Progenitor cell of endocrine pancreas (in vitro differentiated cells): ENCODE results near the gene SELE. TPM values are rescaled to one million over a fixed set of nuclear protein-coding genes. Genes with fewer than 3 reads are reported as not detected.
"Not testable (repeated sequence)": the region's sequence is repeated elsewhere in the genome, so short reads cannot be mapped to it uniquely, and the experiment has no call there.

Experiments
- DNase-seq: peaks from one replicate; pipeline ENCODE4 v3.0.0; 2021; ENCODE audit warnings: low spot score; ENCODE audit not compliant: unreplicated experiment
- H3K27ac Mint-ChIP-seq: 2 replicates; pipeline ENCODE4 v1.8.0; 2021; ENCODE audit warnings: mild to moderate bottlenecking, moderate library complexity, mixed read lengths
- H3K27me3 Mint-ChIP-seq: 2 replicates; pipeline ENCODE4 v1.8.0; 2021; ENCODE audit warnings: mixed read lengths
- H3K36me3 Mint-ChIP-seq: 2 replicates; pipeline ENCODE4 v1.8.0; 2022; ENCODE audit warnings: mixed read lengths; ENCODE audit not compliant: insufficient read depth
- H3K4me1 Mint-ChIP-seq: 2 replicates; pipeline ENCODE4 v1.8.0; 2021; ENCODE audit warnings: low read depth, mixed read lengths
- H3K4me3 Mint-ChIP-seq: 2 replicates; pipeline ENCODE4 v1.8.0; 2021; ENCODE audit warnings: low read depth, mild to moderate bottlenecking, moderate library complexity, mixed read lengths
- H3K9me3 Mint-ChIP-seq: 2 replicates; pipeline ENCODE4 v1.8.0; 2021; ENCODE audit warnings: low read depth, mixed read lengths
- CTCF ChIP-seq: fragments of 200-600 bp; sonication (generic); IDR thresholded peaks from one replicate; pipeline ENCODE4 v1.5.0; 2021; ENCODE audit warnings: antibody characterized with exemption, mild to moderate bottlenecking; ENCODE audit not compliant: unreplicated experiment
- total RNA-seq: library from RNA; stranded (reverse); gene quantifications from 2 replicates; pipeline ENCODE4 v1.2.1, GENCODE V29; 2021

The SELE gene
- total RNA-seq, 1 donor from 2014 or later = not detected

- DNase-seq = no peak
- no peak for TF ChIP-seq CTCF
- H3K4me1 Mint-ChIP-seq = peaks cover 6% of the 10 kb centered on the region
- H3K4me3 Mint-ChIP-seq = no peak overlapping the region
- no peaks in the 10 kb centered on the region for H3K9me3 Mint-ChIP-seq
- H3K36me3 Mint-ChIP-seq = no peaks in the 10 kb centered on the region
- no peak overlapping the region for H3K27ac Mint-ChIP-seq
- no peaks in the 10 kb centered on the region for H3K27me3 Mint-ChIP-seq
Observed at GRCh38 chr1:169724168-169724567, 9.7 kb downstream of the SELE start.

- Mint-ChIP-seq H3K27ac (no peak overlapping the region), H3K4me3 (no peak overlapping the region), H3K4me1 (peaks cover 6% of the 10 kb centered on the region), H3K36me3 (no peaks in the 10 kb centered on the region), H3K9me3 (peaks cover 3% of the 10 kb centered on the region), H3K27me3 (no peaks in the 10 kb centered on the region)
- TF ChIP-seq CTCF = no peak
- no peak for DNase-seq
Observed at GRCh38 chr1:169723763-169724162, 10.1 kb downstream of the SELE start.

- Mint-ChIP-seq H3K27ac (no peak overlapping the region), H3K4me1 (peaks cover 6% of the 10 kb centered on the region), H3K9me3 (peaks cover 7% of the 10 kb centered on the region)
Observed at GRCh38 chr1:169722779-169723178, 11.1 kb downstream of the SELE start.

GRCh38 chr1:169715100-169715499, 18.8 kb downstream of the SELE start:
- H3K4me1 Mint-ChIP-seq, H3K27ac Mint-ChIP-seq, H3K36me3 Mint-ChIP-seq, H3K4me3 Mint-ChIP-seq, DNase-seq, H3K27me3 Mint-ChIP-seq: not testable (repeated sequence)
- peaks cover 15% of the 10 kb centered on the region for H3K9me3 Mint-ChIP-seq

More at GRCh38 chr1:169722779-169723178, 11.1 kb downstream of the SELE start:
- no peak for TF ChIP-seq CTCF
- Mint-ChIP-seq H3K36me3 (no peaks in the 10 kb centered on the region), H3K4me3 (no peak overlapping the region), H3K27me3 (no peaks in the 10 kb centered on the region)
- DNase-seq = no peak

- not testable (repeated sequence) for DNase-seq, H3K9me3 Mint-ChIP-seq, H3K36me3 Mint-ChIP-seq, H3K4me3 Mint-ChIP-seq, H3K27ac Mint-ChIP-seq, H3K4me1 Mint-ChIP-seq, H3K27me3 Mint-ChIP-seq
Observed at GRCh38 chr1:169713090-169713489, 20.8 kb downstream of the SELE start.

- Mint-ChIP-seq H3K4me3 (no peak overlapping the region), H3K36me3 (peaks cover 1% of the 10 kb centered on the region), H3K27me3 (no peaks in the 10 kb centered on the region), H3K27ac (no peak overlapping the region), H3K9me3 (peaks cover 6% of the 10 kb centered on the region), H3K4me1 (peaks cover 3% of the 10 kb centered on the region)
- no peak for TF ChIP-seq CTCF
- DNase-seq = no peak
Observed at GRCh38 chr1:169712309-169712631, 21.6 kb downstream of the SELE start.
